Nucleus accumbens (tissue), 56 donors: ENCODE measurements around the gene FOLR2.
"Not testable (repeated sequence)": the region's sequence is repeated elsewhere in the genome, so short reads cannot be mapped to it uniquely, and the experiment has no call there.

Experiments
- DNase-seq, 56 donors: peaks; one replicate each; lab custom pipeline; 2025; lab: John Stamatoyannopoulos, UW

Gene FOLR2

GRCh38 chr11:72263361-72263760 lies 46.8 kb downstream of the FOLR2 start:
- no peak for DNase-seq

GRCh38 chr11:72265951-72266350 lies 49.4 kb downstream of the FOLR2 start:
- no peak for DNase-seq

GRCh38 chr11:72266960-72267359 lies 50.4 kb downstream of the FOLR2 start:
- not testable (repeated sequence) for DNase-seq

GRCh38 chr11:72267956-72268617 lies 51.5 kb downstream of the FOLR2 start:
- no peak for DNase-seq
